ENCODE data around the gene A2M.

A2M gene

GRCh38 chr12:9098115-9098452 is 17.6 kb downstream of the A2M start:
- DNase-seq = no peak

- DNase-seq = no peak
Observed at GRCh38 chr12:9096563-9097176, 19.0 kb downstream of the A2M start.

GRCh38 chr12:9095322-9095721 is 20.4 kb downstream of the A2M start:
- DNase-seq = no peak

GRCh38 chr12:9094512-9095206 is 21.1 kb downstream of the A2M start:
- no peak for DNase-seq

- no peak for DNase-seq
Observed at GRCh38 chr12:9091891-9092598, 23.7 kb downstream of the A2M start.

- no peak for DNase-seq
Observed at GRCh38 chr12:9090220-9090619, 25.5 kb downstream of the A2M start.

GRCh38 chr12:9087087-9087835 is 28.5 kb downstream of the A2M start:
- no peak for DNase-seq

- DNase-seq = no peak
Observed at GRCh38 chr12:9086087-9086486, 29.6 kb downstream of the A2M start.

- DNase-seq = no peak
Observed at GRCh38 chr12:9084417-9084816, 31.3 kb downstream of the A2M start.

- DNase-seq = no peak
Observed at GRCh38 chr12:9083793-9084192, 31.9 kb downstream of the A2M start.

- no peak for DNase-seq
Observed at GRCh38 chr12:9081667-9082427, 33.9 kb downstream of the A2M start.

- no peak for DNase-seq
Observed at GRCh38 chr12:9079883-9080675, 35.6 kb downstream of the A2M start.

- no peak for DNase-seq
Observed at GRCh38 chr12:9079082-9079481, 36.6 kb downstream of the A2M start.

GRCh38 chr12:9077152-9078031 is 38.3 kb downstream of the A2M start:
- DNase-seq = no peak

GRCh38 chr12:9076733-9077132 is 39.0 kb downstream of the A2M start:
- DNase-seq = no peak

GRCh38 chr12:9075138-9075535 is 40.6 kb downstream of the A2M start:
- no peak for DNase-seq

GRCh38 chr12:9074484-9075137 is 41.1 kb downstream of the A2M start:
- no peak for DNase-seq

GRCh38 chr12:9073076-9073475 is 42.6 kb downstream of the A2M start:
- no peak for DNase-seq

- no peak for DNase-seq
Observed at GRCh38 chr12:9072481-9073038, 43.2 kb downstream of the A2M start.

GRCh38 chr12:9071969-9072368 is 43.8 kb downstream of the A2M start:
- DNase-seq = no peak
